HepG2 (cell line): Measurements from ENCODE around the gene PPM1G. TPM values are rescaled to one million over a fixed set of nuclear protein-coding genes. Genes with fewer than 3 reads are reported as not detected.
A peak's percentile ranks its signal among the peaks of the same experiment; 100 is the strongest.

Experiments used
- ATAC-seq: fragments of 200-7000 bp; cut with Tn5 transposase; 3 replicates; pipeline ENCODE4 v1.9.1; 2020; ENCODE audit warnings: mild to moderate bottlenecking, moderate library complexity
- BruUV-seq: library from RNA; stranded (reverse); fragments of 400-500 nt; replicated peaks from 2 replicates; lab custom pipeline; 2021; lab: Mats Ljungman, UMichigan
- CTCF ChIA-PET: fragments of 300-600 bp; formaldehyde crosslinking; extraction: SDS; loops from one replicate; lab custom pipeline; 2021; ENCODE audit warnings: low total read pairs, inconsistent platforms, low intra/inter-chr PET ratio; lab: Yijun Ruan, JAX
- POLR2A ChIA-PET: fragments of 350-600 bp; sonication (Branson Sonifier 250); formaldehyde crosslinking; loops from one replicate; lab custom pipeline; 2020; ENCODE audit warnings: antibody characterized with exemption, inconsistent platforms; lab: Yijun Ruan, JAX
- DNase-seq: peaks from one replicate; pipeline ENCODE4 v3.0.0-alpha.2; 2015; ENCODE audit warnings: low spot score
- FAIRE-seq: peaks from 3 replicates; lab custom pipeline; 2011; peaks lifted over from hg19 to GRCh38; lab: Jason Lieb, UNC
- H2AFZ ChIP-seq: one replicate; pipeline ENCODE4 v1.6.1; 2011; ENCODE audit warnings: low read length, inconsistent platforms
- H3K27ac ChIP-seq: fragments of 300-600 bp; 3 replicates; pipeline ENCODE4 v1.8.0; 2011; ENCODE audit warnings: mixed run types, mild to moderate bottlenecking, mixed read lengths, low read length, inconsistent platforms; ENCODE audit not compliant: insufficient read depth; ENCODE audit errors: extremely low read length
- H3K27me3 ChIP-seq, 2 experiments: fragments of 200-600 bp in 1 of 2; 2 replicates in 1 of 2; 3 replicates in 1 of 2; pipeline versions ENCODE4 v1.6.0 to v1.8.0; 2011; ENCODE audit warnings: low read length in 2 of 2, mild to moderate bottlenecking in 2 of 2, moderate library complexity in 2 of 2, inconsistent platforms in 1 of 2; ENCODE audit not compliant: insufficient read depth in 2 of 2, control insufficient read depth in 1 of 2
- H3K36me3 ChIP-seq, 2 experiments: fragments of 200-600 bp in 1 of 2; replicated peaks in 1 of 2; 2 replicates in 1 of 2; 3 replicates in 1 of 2; pipeline versions ENCODE4 v1.5.1 to v1.8.0; 2011; ENCODE audit warnings: low read length in 2 of 2, inconsistent platforms in 1 of 2; ENCODE audit not compliant: insufficient read depth in 2 of 2, control insufficient read depth in 1 of 2
- H3K4me1 ChIP-seq: 2 replicates; pipeline ENCODE4 v1.5.1; 2012; ENCODE audit warnings: low read length, inconsistent platforms; ENCODE audit not compliant: insufficient read depth
- H3K4me2 ChIP-seq: 2 replicates; pipeline ENCODE4 v1.6.0; 2011; ENCODE audit warnings: low read depth, low read length, inconsistent platforms
- H3K4me3 ChIP-seq, 3 experiments: fragments of 200-600 bp in 1 of 3; sonication (generic), shearing (Covaris generic) in 1 of 3; replicated peaks in 1 of 3; 2 replicates each; pipeline ENCODE4 v1.5.1; 2011 to 2016; ENCODE audit warnings: low read length in 3 of 3, inconsistent platforms in 2 of 3, low read depth in 2 of 3, mild to moderate bottlenecking in 2 of 3, control low read depth in 1 of 3, mixed read lengths in 1 of 3; ENCODE audit not compliant: insufficient read depth in 1 of 3
- H3K79me2 ChIP-seq: one replicate; pipeline ENCODE4 v1.6.1; 2011; ENCODE audit warnings: low read length, inconsistent platforms; ENCODE audit not compliant: insufficient read depth
- H3K9ac ChIP-seq: 2 replicates; pipeline ENCODE4 v1.6.0; 2011; ENCODE audit warnings: mild to moderate bottlenecking, low read depth, low read length, inconsistent platforms; ENCODE audit not compliant: insufficient read depth
- H3K9me3 ChIP-seq: 2 replicates; pipeline ENCODE4 v1.5.1; 2012; ENCODE audit warnings: mild to moderate bottlenecking, low read length
- H4K20me1 ChIP-seq: 2 replicates; pipeline ENCODE4 v1.6.0; 2011; ENCODE audit warnings: inconsistent platforms, mild to moderate bottlenecking, low read length, moderate library complexity; ENCODE audit not compliant: insufficient read depth
- BCL6 ChIP-seq: IDR thresholded peaks from 2 replicates; pipeline ENCODE4 v1.6.1; 2016; ENCODE audit warnings: missing genetic modification reagents, missing compliant biosample characterization
- CC2D1A ChIP-seq: sonication (generic); formaldehyde crosslinking; IDR thresholded peaks from 2 replicates; pipeline ENCODE4 v1.8.1; 2023; ENCODE audit warnings: mild to moderate bottlenecking, missing genetic modification reagents
- MBD4 ChIP-seq: IDR thresholded peaks from 2 replicates; pipeline ENCODE4 v1.6.1; 2012; ENCODE audit warnings: low read length, inconsistent platforms, borderline replicate concordance
- MTF1 ChIP-seq: sonication (generic); formaldehyde crosslinking; IDR thresholded peaks from 2 replicates; pipeline ENCODE4 v1.5.0; 2020; ENCODE audit warnings: missing genetic modification reagents
- NCOR1 ChIP-seq: fragments of 200-600 bp; sonication (generic); IDR thresholded peaks from 2 replicates; pipeline ENCODE4 v1.7.0; 2017; ENCODE audit warnings: antibody characterized with exemption, low read length, borderline replicate concordance
- POLR2AphosphoS5 ChIP-seq: IDR thresholded peaks from 2 replicates; pipeline ENCODE4 v1.6.1; 2012; ENCODE audit warnings: low read depth, low read length
- POLR2G ChIP-seq: fragments of 200-400 bp; formaldehyde crosslinking; IDR thresholded peaks from 2 replicates; pipeline ENCODE4 v1.6.1; 2018; ENCODE audit warnings: mild to moderate bottlenecking, low read depth, low read length, moderate library complexity
- RBFOX2 ChIP-seq: fragments of 200-400 bp; formaldehyde crosslinking; IDR thresholded peaks from 2 replicates; pipeline ENCODE4 v1.6.1; 2017; ENCODE audit warnings: low read depth, mild to moderate bottlenecking, low read length
- XBP1 ChIP-seq: sonication (generic); formaldehyde crosslinking; IDR thresholded peaks from 2 replicates; pipeline ENCODE4 v1.5.0; 2020; ENCODE audit warnings: missing genetic modification reagents
- ZNF18 ChIP-seq: sonication (generic); formaldehyde crosslinking; IDR thresholded peaks from 2 replicates; pipeline ENCODE4 v1.8.0; 2022; ENCODE audit warnings: mild to moderate bottlenecking, missing genetic modification reagents; ENCODE audit not compliant: insufficient replicate concordance
- ZNF605 ChIP-seq: sonication (generic); formaldehyde crosslinking; IDR thresholded peaks from 2 replicates; pipeline ENCODE4 v1.8.0; 2022; ENCODE audit warnings: mild to moderate bottlenecking, missing genetic modification reagents
- WGBS: methylation state at CpG from one replicate; pipeline ENCODE4 v1.1.6; 2017; ENCODE audit warnings: low lambda C conversion rate; 5-methylcytosine and 5-hydroxymethylcytosine counted together
- in situ Hi-C: cut with HindIII; loops from 2 replicates; pipeline ENCODE4 v1.10.0; 2017; ENCODE audit warnings: low pct_unique_long_range_greater_than_20kb; ENCODE audit not compliant: extremely low pct_ligation_motif_present
- intact Hi-C: fragments of 100-400 bp; cut with micrococcal nuclease; formaldehyde crosslinking; loops from one replicate; pipeline ENCODE4 v1.10.0; 2022; ENCODE audit not compliant: unreplicated experiment
- polyA plus RNA-seq, 8 experiments: library from polyadenylated mRNA; depleted of rRNA in 3 of 8; stranded (reverse) in 7 of 8; unstranded in 1 of 8; fragments of >200 nt; fragmentation: Illumina TruSeq in 4 of 8; extraction: Trizol in 4 of 8; gene quantifications; 2 replicates each; pipeline versions ENCODE4 v1.2.1 to v1.2.3, GENCODE V29; 2011 to 2016; ENCODE audit warnings: low read depth in 4 of 8, missing spikeins in 1 of 8, mixed read lengths in 1 of 8; ENCODE audit not compliant: insufficient read depth in 1 of 8
- total RNA-seq, 5 experiments: library from RNA; depleted of rRNA; stranded (reverse); fragments of >200 nt; fragmentation: Illumina TruSeq; extraction: Trizol; gene quantifications; 2 replicates each; pipeline ENCODE4 v1.2.3, GENCODE V29; 2016; ENCODE audit warnings: low read depth in 1 of 5
- TF ChIP-seq, protein P1 (sequence below): sonication (generic); formaldehyde crosslinking; conservative IDR thresholded peaks from 2 replicates; pipeline ENCODE4 v1.8.0; 2022; ENCODE audit warnings: mild to moderate bottlenecking, moderate library complexity, missing genetic modification reagents
- TF ChIP-seq, protein P2 (sequence below): sonication (generic); formaldehyde crosslinking; IDR thresholded peaks from 2 replicates; pipeline ENCODE4 v1.8.0; 2022; ENCODE audit warnings: low read depth, missing genetic modification reagents

PPM1G gene
- total and polyA plus RNA-seq, 2 of the 13 experiments (the other 11 are each of a cell fraction or from before 2014, with no cell fraction given): 58.2 to 213 TPM

DNA sequence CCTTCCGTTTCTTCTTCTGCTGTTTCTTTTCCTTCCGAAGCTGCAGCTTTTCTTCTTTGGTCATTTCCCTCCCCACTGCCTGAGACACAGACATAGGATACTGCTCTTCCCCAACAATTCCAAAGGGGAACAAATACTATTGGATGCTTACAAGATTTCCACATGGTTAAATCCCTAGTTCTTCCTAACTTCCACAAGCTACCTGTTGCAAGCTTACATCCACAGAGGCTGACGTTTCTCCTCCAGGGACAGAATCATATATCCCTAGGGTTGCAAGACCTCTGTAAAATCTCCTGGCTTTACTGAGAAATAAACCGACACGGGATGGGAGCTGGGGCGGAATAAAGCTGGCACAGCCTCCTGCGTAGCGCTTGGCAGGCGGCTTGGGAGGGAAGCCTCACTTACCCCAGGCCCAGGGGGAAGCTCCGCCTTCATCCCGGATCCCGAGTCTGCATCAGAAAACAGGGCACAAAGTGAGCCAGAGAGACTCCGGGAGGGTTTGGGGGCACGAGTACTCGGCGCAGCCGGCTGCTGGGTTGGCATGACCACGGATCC, 39.8 kb downstream of the PPM1G start (continued):
- TF ChIP-seq XBP1 (CRISPR knock-in tag) (peak; percentile 56; the same call in 1 of the 2 replicates), ZNF18 (CRISPR knock-in tag) (peak; percentile 86), MTF1 (peak; percentile 56)
- TF ChIP-seq, protein P1, sequence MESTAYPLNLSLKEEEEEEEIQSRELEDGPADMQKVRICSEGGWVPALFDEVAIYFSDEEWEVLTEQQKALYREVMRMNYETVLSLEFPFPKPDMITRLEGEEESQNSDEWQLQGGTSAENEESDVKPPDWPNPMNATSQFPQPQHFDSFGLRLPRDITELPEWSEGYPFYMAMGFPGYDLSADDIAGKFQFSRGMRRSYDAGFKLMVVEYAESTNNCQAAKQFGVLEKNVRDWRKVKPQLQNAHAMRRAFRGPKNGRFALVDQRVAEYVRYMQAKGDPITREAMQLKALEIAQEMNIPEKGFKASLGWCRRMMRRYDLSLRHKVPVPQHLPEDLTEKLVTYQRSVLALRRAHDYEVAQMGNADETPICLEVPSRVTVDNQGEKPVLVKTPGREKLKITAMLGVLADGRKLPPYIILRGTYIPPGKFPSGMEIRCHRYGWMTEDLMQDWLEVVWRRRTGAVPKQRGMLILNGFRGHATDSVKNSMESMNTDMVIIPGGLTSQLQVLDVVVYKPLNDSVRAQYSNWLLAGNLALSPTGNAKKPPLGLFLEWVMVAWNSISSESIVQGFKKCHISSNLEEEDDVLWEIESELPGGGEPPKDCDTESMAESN (CRISPR knock-in tag): no peak
- TF ChIP-seq, protein P2, sequence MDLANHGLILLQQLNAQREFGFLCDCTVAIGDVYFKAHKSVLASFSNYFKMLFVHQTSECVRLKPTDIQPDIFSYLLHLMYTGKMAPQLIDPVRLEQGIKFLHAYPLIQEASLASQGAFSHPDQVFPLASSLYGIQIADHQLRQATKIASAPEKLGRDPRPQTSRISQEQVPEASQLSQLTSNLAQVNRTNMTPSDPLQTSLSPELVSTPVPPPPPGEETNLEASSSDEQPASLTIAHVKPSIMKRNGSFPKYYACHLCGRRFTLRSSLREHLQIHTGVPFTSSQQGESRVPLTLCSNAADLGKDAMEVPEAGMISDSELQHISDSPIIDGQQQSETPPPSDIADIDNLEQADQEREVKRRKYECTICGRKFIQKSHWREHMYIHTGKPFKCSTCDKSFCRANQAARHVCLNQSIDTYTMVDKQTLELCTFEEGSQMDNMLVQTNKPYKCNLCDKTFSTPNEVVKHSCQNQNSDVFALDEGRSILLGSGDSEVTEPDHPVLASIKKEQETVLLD (CRISPR knock-in tag): peak; percentile 7; the same call in 1 of the 2 replicates

DNA sequence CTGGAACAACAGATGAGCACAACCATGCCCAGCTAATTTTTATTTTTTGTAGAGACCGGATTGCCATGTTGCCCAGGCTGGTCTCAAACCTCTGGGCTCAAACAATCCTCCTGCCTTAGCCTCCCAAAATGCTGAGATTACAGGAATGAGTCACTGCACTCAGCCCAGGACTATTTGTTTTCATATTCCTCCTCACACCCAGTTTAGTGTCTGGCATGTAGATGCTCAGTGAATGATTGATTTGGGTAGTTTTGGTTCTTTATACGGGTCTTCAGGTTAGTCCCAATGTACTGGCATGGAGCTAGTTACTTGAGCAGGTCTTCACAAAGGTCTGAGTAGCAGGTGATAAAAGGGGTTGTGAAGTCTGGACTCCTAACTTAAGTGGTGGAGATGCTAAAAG, 45.5 kb downstream of the PPM1G start:
- POLR2A ChIA-PET: interaction anchor here (0.5 to 9.5 kb wide), 9 partner anchors 7 to 219 kb away, joined by 3 to 125 read pairs (median 4); partner anchors contain the start of genes GTF3C2, MPV17, PPM1G and ZNF512
- peak; percentile 12 for ATAC-seq
- H4K20me1 ChIP-seq: no peaks in the 10 kb centered on the region

More for the DNA sequence above, 45.5 kb downstream of the PPM1G start:
- Histone ChIP-seq H3K27ac (no peak overlapping the region), H3K4me1 (peaks cover 23% of the 10 kb centered on the region), H3K27me3 (no peaks in the 10 kb centered on the region), H3K36me3 (peaks cover 19 to 48% of the 10 kb centered on the region in 2 experiments), H3K9ac (no peak overlapping the region), H3K9me3 (no peaks in the 10 kb centered on the region), H3K4me3 (no peak overlapping the region), H3K79me2 (peaks cover 13% of the 10 kb centered on the region), H3K4me2 (no peak overlapping the region), H2AFZ (no peak overlapping the region)
- TF ChIP-seq RBFOX2: 0 out of 2 replicates have a peak, but pooled peaks have one; percentile 15
- peak; percentile 59; the same call in 1 of the 2 replicates for TF ChIP-seq POLR2AphosphoS5
- no peak for TF ChIP-seq NCOR1
- peak; percentile 5; the same call in 1 of the 2 replicates for TF ChIP-seq POLR2G
- TF ChIP-seq MBD4: 0 out of 2 replicates have a peak, but pooled peaks have one; percentile 28
- no peak for TF ChIP-seq BCL6 (CRISPR knock-in tag)
- peak; percentile 19; the same call in 1 of the 2 replicates for TF ChIP-seq ZNF605 (CRISPR knock-in tag)
- no peak for TF ChIP-seq CC2D1A (CRISPR knock-in tag)
- DNase-seq: no peak
- in situ Hi-C loops (no loop called here), intact Hi-C loops (no loop called here)
- BruUV-seq: no TSS peak
- CTCF ChIA-PET: no interaction called here
- FAIRE-seq: no peak
- WGBS: 97% methylated on average over 2 of the region's 2 CpGs
